HG03439 (cell line): ENCODE results near the gene ZDHHC3.

ENCODE experiments used
- ATAC-seq: cut with Tn5 transposase; IDR thresholded peaks from one replicate; pipeline ENCODE4 v1.9.1; 2021; ENCODE audit warnings: mild to moderate bottlenecking, moderate library complexity; ENCODE audit not compliant: unreplicated experiment

Gene ZDHHC3

DNA sequence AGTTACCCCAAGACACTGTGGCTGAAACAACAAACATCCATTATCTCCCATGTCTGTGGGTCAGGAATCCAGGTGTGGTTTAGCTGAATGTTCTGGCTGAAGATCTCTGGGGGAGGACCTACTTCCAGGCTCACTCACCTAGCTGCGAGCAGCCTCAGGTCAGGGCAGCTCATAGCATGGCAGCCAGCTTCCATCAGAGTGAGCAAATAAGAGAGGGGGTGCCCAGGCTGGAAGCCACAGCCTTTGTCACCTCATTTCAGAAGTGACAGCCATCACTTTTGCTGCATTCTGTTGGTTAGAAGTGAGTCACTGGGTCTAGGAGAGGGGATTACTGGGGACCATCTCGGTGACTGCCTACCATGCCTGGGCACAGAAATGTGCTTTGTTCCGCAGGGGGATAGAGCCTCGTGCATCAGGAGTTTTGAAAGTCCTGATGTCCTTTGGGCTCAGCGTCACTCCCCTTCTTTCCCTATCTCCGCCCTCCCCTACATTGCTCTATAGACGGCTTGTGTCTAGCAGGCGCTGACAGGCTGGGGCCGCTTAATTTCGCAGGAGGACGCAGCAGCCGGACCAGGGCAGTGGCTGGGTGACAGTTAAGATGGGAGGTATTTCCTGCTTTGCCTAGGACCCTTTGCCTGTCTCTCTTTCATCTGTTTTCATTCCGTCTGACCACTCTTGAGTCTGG is 76.1 kb downstream of the ZDHHC3 start:
- no peak for ATAC-seq

DNA sequence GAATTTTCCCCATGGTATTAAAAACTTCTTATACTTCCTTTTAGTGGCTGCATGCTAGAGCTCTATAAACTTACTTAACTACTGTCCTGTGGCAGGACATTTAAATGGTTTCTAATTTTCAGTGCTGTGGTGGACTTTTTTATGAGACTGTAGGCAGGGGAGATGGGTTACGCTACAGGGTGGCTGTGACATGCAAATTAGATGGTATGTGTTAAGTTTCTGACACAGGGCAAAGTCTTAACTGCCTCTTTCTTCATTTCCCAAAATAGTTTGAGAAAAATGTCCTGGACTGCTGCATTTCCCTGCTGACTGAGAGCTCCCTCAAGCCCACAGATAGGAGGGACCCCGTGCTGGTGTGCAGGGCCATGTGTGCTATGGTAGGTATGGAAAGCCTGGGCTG is 79.5 kb downstream of the ZDHHC3 start:
- ATAC-seq = no peak

- no peak for ATAC-seq
Observed at GRCh38 chr3:44894485-44894884, 81.5 kb downstream of the ZDHHC3 start.

GRCh38 chr3:44893097-44893496 is 82.9 kb downstream of the ZDHHC3 start:
- ATAC-seq = no peak

DNA sequence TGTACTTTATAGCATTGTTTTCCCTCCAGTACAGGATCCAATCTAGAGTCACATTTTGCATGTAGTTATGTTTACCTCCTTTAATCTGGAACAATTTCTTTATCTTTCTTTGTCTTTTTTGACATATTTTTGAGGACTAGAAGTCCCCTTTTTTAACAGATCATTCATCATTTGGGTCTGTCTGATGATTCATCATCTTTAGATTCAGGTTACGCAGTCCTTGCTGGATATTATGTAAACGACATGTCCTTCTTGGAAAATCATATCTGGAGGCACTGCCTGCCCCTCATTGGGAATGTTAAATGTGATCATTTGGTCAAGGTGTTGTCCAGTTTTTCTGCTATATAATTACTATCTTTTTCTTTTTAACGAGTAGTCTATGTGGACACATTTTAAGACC is 83.3 kb downstream of the ZDHHC3 start:
- no peak for ATAC-seq

DNA sequence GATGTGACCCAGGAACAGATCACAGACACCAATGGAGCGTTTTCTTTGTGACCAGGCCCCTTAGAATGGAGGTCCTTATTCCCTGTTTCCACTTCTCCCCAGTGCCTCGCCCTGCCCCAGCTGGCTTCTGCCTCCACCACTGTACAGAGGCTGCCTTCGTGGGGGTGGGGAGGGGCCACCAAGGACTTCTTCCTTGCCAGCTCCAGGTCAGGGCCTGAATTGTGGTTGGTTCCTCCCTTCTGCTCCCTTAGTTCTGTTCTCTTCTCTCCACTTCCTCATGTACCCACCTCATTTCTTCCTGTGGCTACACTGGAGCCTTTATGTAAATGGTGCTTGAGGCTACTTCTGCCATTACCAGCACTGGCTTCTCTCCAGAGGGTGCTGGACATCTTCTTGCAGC is 85.1 kb downstream of the ZDHHC3 start:
- ATAC-seq = no peak

DNA sequence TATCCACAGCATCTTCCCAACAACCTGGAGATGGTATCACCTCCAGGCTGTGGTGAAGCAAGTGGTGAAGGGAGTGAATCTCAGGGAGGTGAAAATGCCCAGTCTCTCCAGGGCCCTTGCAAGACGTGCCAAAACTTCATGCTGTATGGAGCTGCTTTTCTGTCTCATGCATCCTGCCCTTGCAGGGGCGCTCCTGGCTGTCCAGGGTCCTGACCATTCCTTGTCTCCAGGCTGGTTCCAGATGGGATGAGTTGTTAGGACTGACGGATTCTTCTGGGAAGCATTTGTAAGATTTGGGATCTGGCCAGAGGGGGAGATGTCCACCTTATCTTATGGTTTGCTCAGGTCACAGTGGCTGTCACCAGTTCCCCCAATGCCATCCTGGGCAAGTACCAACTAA is 85.7 kb downstream of the ZDHHC3 start:
- no peak for ATAC-seq

DNA sequence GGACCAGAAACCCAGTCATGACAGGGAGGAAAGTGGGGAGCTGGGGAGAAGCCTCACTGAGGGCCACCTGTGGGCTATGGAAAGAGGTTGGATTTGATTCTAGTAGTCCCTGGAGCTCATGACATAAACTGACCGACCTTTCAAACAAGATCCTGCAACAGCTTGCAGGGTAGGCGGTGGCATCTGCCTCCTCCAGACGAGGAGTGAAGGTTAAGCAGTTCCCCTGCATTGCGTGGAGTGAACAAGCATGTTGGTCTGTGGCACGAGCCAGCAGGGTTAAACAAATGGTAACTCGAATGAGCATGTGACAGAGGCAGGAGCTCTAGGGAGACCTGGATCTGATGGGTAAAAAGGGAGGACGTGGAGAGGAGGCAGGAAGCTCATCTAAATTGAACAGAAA is 88.9 kb downstream of the ZDHHC3 start:
- ATAC-seq = no peak

- ATAC-seq = no peak
Observed at GRCh38 chr3:44886561-44886960, 89.4 kb downstream of the ZDHHC3 start.

DNA sequence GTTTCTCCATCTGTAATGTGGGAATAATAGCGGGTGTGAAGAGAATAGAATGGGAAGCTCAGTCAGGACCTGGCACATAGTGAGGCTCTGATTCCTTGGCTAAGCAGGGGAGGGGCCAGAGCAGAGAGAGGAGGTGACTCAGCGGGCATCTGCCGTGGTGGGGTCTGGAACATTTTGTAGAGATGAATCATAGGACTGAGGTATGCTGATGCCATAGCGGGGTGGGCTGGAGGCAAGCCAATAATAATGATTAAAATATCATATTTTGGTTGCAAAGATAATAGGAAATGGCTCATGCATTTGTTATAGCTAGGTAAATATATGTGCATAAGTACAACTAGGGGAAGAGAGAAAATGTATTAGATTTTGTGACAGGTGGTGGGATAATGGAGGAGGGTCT is 90.4 kb downstream of the ZDHHC3 start:
- no peak for ATAC-seq

GRCh38 chr3:44883999-44884431 is 92.0 kb downstream of the ZDHHC3 start:
- ATAC-seq = no peak

DNA sequence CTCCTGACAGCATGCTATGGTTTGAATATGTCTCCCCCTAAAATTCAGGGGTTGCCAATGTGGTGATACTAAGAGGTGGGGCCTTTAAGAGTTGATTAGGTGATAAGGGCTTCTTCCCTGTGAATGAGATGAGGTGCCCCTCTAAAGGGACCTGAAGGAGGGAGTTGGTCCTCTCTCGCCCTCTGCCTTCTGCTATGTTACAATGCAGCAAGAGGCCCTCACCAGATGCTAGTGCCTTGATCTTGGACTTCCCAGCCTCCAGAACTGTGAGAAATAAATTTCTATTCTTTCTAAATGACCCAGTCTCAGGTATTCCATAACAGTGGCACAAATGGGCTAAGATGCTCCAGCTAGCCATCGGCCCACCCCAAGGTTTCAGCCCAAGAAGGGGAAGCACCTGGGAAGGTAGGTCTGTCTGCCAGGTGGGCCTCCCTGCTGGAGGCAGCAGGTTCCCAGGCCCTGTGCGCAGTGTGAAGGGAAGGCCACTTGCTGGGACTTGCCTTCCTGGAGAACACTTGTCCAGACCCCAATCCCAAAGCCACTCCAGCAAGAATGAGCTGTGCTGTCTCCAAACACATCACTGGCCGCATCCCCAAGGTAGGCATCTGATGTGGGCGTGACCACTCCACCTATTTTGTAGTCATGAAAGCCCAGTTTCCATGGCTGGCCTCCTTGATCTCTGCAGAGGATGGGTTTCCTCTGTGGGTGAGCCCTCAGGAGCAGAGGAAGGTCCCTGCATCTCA is 92.6 kb downstream of the ZDHHC3 start:
- no peak for ATAC-seq

- ATAC-seq = no peak
Observed at GRCh38 chr3:44880284-44880683, 95.7 kb downstream of the ZDHHC3 start.

DNA sequence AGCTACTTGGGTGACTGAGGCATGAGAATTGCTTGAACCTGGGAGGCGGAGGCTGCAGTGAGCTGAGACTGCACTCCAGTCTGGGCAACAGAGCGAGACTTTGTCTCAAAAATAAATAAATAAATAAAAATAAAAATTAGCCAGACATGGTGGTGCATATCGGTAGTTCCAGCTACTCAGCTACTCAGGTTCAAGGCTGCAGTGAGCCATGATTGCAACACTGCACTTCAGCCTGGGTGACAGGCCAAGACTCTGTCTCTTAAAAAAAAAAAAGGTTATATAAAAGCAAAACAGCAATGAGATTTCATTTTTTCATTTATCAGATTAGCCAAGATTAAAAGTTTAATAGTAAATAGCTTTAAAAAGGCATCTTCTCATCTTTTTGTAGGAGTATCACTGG is 98.6 kb downstream of the ZDHHC3 start:
- ATAC-seq = no peak

GRCh38 chr3:44875596-44875995 is 100.4 kb downstream of the ZDHHC3 start:
- ATAC-seq = no peak
